GM19468 (cell line): Measurements from ENCODE around the gene ERCC1.
A peak's percentile ranks its signal among the peaks of the same experiment; 100 is the strongest.

Experiments used
- ATAC-seq: cut with Tn5 transposase; IDR thresholded peaks from one replicate; pipeline ENCODE4 v1.9.1; 2021; ENCODE audit warnings: mild to moderate bottlenecking, moderate library complexity, moderate number of reproducible peaks; ENCODE audit not compliant: unreplicated experiment; ENCODE audit errors: extremely low read depth

Gene ERCC1

DNA sequence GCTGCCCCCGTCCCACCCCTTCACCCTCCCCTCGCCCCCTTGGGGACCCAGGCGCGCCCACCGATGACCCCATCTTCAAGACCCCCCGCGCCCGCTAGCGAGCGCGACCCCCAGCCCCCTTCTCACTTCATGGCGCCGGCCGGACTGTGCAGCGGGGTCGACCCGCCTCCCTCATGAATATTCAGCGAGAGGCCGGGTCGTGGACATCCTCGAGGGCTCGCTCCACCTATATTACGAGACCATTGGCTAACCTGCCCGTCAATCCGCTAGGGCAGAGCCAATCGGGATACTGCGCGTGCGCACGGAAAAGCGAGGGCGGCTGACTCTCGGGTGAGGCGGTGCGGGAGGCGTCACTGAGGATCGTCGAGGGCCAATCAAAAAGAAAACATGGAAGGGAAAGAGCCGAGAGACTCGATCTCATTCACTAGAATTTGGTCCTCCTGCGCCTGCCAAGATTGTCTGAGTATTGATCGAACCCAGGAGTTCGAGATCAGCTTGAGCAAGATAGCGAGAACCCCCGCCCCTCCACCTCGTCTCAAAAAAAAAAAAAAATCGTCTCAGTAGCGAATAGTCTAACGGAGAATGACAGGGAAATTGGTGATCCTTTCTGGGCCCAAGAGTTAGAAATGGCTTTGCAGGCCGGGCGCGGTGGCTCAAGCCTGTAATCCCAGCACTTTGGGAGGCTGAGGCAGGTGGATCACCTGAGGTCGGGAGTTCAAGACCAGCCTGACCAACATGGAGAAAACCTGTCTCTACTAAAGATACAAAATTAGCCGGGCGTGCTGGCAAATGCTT is 53.1 kb downstream of the ERCC1 start, which contains the start of gene ERCC2:
Gene ERCC2, minus strand, starts transcription at position 164 of the 795 bp plus-strand sequence. Its CDS starts 33 bp downstream, at position 131.
- ATAC-seq = peak; percentile 95

DNA sequence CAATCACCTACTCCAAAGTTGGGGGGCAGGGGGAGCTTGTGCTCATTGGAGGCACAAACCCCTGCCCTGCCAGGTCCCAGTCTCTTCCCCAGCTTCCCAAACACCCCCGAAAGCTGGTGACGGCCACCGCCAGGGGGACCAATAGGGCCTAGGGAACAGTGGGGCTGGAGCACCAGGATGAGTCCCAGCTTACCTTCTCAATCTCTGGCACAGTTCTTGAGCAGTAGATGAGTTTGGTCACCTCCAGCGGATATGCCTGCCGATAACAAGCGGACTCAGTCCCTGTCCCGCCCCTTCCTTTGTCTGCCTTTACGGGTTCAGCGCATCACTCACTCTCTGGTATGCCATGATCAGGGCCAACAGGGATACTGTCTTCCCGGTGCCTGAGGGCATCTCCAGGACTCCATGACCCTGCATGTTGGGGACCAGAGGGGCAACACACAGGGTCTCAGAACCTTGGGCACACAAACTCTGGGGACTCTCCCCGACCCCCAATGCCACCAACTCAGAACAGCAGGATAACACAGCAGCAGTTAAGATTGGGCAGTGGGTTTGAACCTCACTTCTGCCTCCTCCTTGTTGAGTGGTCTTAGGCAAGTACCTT is 54.9 kb downstream of the ERCC1 start:
- no peak for ATAC-seq

DNA sequence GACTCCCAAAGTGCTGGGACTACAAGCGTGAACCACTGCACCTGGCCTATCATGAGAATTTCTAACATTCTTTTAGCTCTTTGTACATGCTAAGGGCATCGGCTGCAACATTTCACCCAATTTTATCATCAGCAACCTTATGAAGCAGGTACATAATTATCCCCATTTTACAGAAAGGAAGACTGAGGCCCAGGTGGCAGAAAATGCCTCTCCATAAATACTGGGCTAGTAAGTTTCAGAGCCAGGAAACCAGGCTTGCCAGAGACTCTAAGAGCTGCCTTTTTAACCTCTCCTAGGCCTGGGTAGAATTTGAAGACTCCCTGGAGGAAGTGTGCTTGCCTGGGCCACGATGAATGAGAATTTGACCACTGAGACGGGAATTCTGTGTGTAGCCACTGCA is 55.6 kb downstream of the ERCC1 start:
- no peak for ATAC-seq

GRCh38 chr19:45364696-45365095 is 59.0 kb downstream of the ERCC1 start:
- no peak for ATAC-seq

- ATAC-seq = no peak
Measured at GRCh38 chr19:45363861-45364459, 59.8 kb downstream of the ERCC1 start.

DNA sequence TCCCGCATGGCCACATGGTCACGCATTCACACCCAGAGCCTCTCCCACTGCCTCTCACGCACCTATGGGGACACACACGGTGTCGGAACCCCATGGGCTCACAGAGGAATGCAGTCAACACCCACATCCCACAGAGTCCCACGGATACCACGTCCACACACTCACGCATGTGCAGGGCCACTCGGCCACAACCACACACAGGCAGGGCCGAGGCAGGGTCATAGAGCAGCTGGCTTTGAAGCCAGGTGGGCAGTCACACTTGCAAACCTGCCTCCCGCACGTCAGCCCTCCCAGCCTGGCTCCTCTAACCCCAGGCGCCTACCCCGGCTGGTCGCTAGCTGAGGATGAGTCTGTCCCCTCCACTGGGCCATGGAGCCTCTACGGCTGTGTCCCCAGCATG is 61.4 kb downstream of the ERCC1 start:
- ATAC-seq = no peak

DNA sequence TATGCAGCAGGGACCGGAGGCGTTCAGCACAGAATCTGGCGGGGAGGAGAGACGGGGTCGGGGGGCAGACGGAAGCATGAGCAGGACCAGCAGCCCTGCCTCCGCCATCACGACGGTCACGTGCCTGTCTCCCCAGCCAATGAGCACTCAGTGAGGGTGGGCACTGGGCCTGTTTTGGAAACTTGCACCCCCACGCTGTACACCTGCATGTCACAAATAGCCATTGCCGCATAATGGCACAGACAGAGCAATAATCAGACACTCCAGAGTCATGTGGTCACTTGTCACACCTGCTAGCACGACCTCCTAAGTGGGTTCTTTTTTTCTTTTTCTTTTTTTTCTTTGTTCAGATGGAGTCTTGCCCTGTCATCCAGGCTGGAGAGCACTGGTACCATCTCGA is 62.1 kb downstream of the ERCC1 start:
- no peak for ATAC-seq

GRCh38 chr19:45358213-45358792 is 65.4 kb downstream of the ERCC1 start:
- ATAC-seq = no peak

GRCh38 chr19:45357445-45357783 is 66.3 kb downstream of the ERCC1 start:
- ATAC-seq = no peak
